ENCODE measurements around the gene C1orf226. TPM values are rescaled to one million over a fixed set of nuclear protein-coding genes. Genes with fewer than 3 reads are reported as not detected.

The C1orf226 gene
- total RNA-seq, 2 donors from 2014 or later, result 5.1 to 6.2 TPM

- no peaks in the 10 kb centered on the region for H3K4me1 Mint-ChIP-seq
- Histone ChIP-seq H3K27me3 (ENCODE audit: control insufficient read depth, insufficient read depth, low read length, poor library complexity, severe bottlenecking) (no peaks in the 10 kb centered on the region), H3K9me3 (ENCODE audit: control insufficient read depth, low read length) (no peaks in the 10 kb centered on the region), H3K9ac (ENCODE audit: extremely low read depth, low read length, poor library complexity, severe bottlenecking) (no peak overlapping the region), H3K4me3 (ENCODE audit: low read length) (no peak overlapping the region), H3K27ac (ENCODE audit: low read depth, low read length) (no peak overlapping the region), H3K36me3 (ENCODE audit: control insufficient read depth, insufficient read depth, low read length) (no peaks in the 10 kb centered on the region), H3K4me1 (ENCODE audit: control insufficient read depth, insufficient read depth, low read length) (no peaks in the 10 kb centered on the region)
- H3K36me3 Mint-ChIP-seq (ENCODE audit: low read depth), result no peaks in the 10 kb centered on the region
- no peaks in the 10 kb centered on the region for H3K27me3 Mint-ChIP-seq (ENCODE audit: insufficient read depth)
- WGBS, 2 experiments (ENCODE audit: insufficient coverage in 1 of 2, insufficient read length in 1 of 2), result 88 to 93% methylated on average over 5 of the region's 5 CpGs
- DNase-seq, result no peak
- TF ChIP-seq, protein P1, sequence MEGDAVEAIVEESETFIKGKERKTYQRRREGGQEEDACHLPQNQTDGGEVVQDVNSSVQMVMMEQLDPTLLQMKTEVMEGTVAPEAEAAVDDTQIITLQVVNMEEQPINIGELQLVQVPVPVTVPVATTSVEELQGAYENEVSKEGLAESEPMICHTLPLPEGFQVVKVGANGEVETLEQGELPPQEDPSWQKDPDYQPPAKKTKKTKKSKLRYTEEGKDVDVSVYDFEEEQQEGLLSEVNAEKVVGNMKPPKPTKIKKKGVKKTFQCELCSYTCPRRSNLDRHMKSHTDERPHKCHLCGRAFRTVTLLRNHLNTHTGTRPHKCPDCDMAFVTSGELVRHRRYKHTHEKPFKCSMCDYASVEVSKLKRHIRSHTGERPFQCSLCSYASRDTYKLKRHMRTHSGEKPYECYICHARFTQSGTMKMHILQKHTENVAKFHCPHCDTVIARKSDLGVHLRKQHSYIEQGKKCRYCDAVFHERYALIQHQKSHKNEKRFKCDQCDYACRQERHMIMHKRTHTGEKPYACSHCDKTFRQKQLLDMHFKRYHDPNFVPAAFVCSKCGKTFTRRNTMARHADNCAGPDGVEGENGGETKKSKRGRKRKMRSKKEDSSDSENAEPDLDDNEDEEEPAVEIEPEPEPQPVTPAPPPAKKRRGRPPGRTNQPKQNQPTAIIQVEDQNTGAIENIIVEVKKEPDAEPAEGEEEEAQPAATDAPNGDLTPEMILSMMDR (conservative IDR thresholded peaks at IDR 0.05), result no peak
- H3K9me3 Mint-ChIP-seq, result no peaks in the 10 kb centered on the region
- H3K4me3 Mint-ChIP-seq, result no peak overlapping the region
- H3K27ac Mint-ChIP-seq, result no peak overlapping the region
Observed at GRCh38 chr1:162405800-162406199, 24.3 kb downstream of the C1orf226 start.

- Mint-ChIP-seq H3K27ac (no peak overlapping the region), H3K27me3 (ENCODE audit: insufficient read depth) (no peaks in the 10 kb centered on the region), H3K36me3 (ENCODE audit: low read depth) (no peaks in the 10 kb centered on the region), H3K9me3 (no peaks in the 10 kb centered on the region), H3K4me3 (no peak overlapping the region), H3K4me1 (peaks cover 4% of the 10 kb centered on the region)
- H3K27ac ChIP-seq (ENCODE audit: low read depth, low read length), result no peak overlapping the region
- TF ChIP-seq, protein P1 (conservative IDR thresholded peaks at IDR 0.05), result no peak
- DNase-seq, result no peak
- H3K9me3 ChIP-seq (ENCODE audit: control insufficient read depth, low read length), result no peaks in the 10 kb centered on the region
- peaks cover 3% of the 10 kb centered on the region for H3K4me1 ChIP-seq (ENCODE audit: control insufficient read depth, insufficient read depth, low read length)
- H3K9ac ChIP-seq (ENCODE audit: extremely low read depth, low read length, poor library complexity, severe bottlenecking), result no peak overlapping the region
- 100% methylated on average over 1 to 2 of the region's 2 CpGs for WGBS, 2 experiments (ENCODE audit: insufficient coverage in 1 of 2, insufficient read length in 1 of 2)
- H3K4me3 ChIP-seq (ENCODE audit: low read length), result no peak overlapping the region
- no peaks in the 10 kb centered on the region for H3K36me3 ChIP-seq (ENCODE audit: control insufficient read depth, insufficient read depth, low read length)
- H3K27me3 ChIP-seq (ENCODE audit: control insufficient read depth, insufficient read depth, low read length, poor library complexity, severe bottlenecking), result no peaks in the 10 kb centered on the region
Observed at GRCh38 chr1:162406811-162407210, 25.3 kb downstream of the C1orf226 start.

GRCh38 chr1:162407539-162407938 is 26.0 kb downstream of the C1orf226 start:
- no peak for DNase-seq
- H3K9me3 Mint-ChIP-seq, result no peaks in the 10 kb centered on the region
- no peaks in the 10 kb centered on the region for H3K27me3 ChIP-seq (ENCODE audit: control insufficient read depth, insufficient read depth, low read length, poor library complexity, severe bottlenecking)
- no peak overlapping the region for H3K9ac ChIP-seq (ENCODE audit: extremely low read depth, low read length, poor library complexity, severe bottlenecking)
- no peak overlapping the region for H3K27ac ChIP-seq (ENCODE audit: low read depth, low read length)
- H3K27me3 Mint-ChIP-seq (ENCODE audit: insufficient read depth), result no peaks in the 10 kb centered on the region
- H3K4me1 Mint-ChIP-seq, result peaks cover 10% of the 10 kb centered on the region
- H3K9me3 ChIP-seq (ENCODE audit: control insufficient read depth, low read length), result no peaks in the 10 kb centered on the region
- H3K27ac Mint-ChIP-seq, result no peak overlapping the region
- WGBS, 2 experiments (ENCODE audit: insufficient coverage in 1 of 2, insufficient read length in 1 of 2), result 100% methylated on average over 1 of the region's 1 CpG; no CpG with 5 or more reads in 1 of the 2 experiments
- H3K36me3 Mint-ChIP-seq (ENCODE audit: low read depth), result no peaks in the 10 kb centered on the region
- H3K36me3 ChIP-seq (ENCODE audit: control insufficient read depth, insufficient read depth, low read length), result no peaks in the 10 kb centered on the region
- H3K4me1 ChIP-seq (ENCODE audit: control insufficient read depth, insufficient read depth, low read length), result peaks cover 6% of the 10 kb centered on the region
- no peak overlapping the region for H3K4me3 Mint-ChIP-seq
- TF ChIP-seq, protein P1 (conservative IDR thresholded peaks at IDR 0.05), result no peak
- no peak overlapping the region for H3K4me3 ChIP-seq (ENCODE audit: low read length)
